GM23338 (cell line): ENCODE data around the gene DCST2.

Source experiments
- CTCF ChIP-seq, 2 experiments: fragments of 200-600 bp in 1 of 2; sonication (generic) in 1 of 2; conservative IDR thresholded peaks; 2 replicates each; pipeline versions ENCODE4 v1.5.1 to v1.6.1; 2016 to 2017; ENCODE audit warnings: antibody characterized with exemption in 2 of 2, low read depth in 2 of 2, mild to moderate bottlenecking in 2 of 2, moderate library complexity in 1 of 2
- JUNB ChIP-seq: IDR thresholded peaks from one replicate; pipeline ENCODE4 v1.6.1; 2016; ENCODE audit warnings: antibody characterized with exemption; ENCODE audit not compliant: unreplicated experiment

- no peak for TF ChIP-seq CTCF (conservative IDR thresholded peaks at IDR 0.05; ENCODE audit: low read depth in 2 of 2)
- no peak for TF ChIP-seq JUNB
These were observed 20.6 kb downstream of the DCST2 start for GRCh38 chr1:155012776-155013602.
